Vagina (tissue), 2 donors: ENCODE data around the gene CDS2. TPM values are rescaled to one million over a fixed set of nuclear protein-coding genes. Genes with fewer than 3 reads are reported as not detected.

Source experiments
- DNase-seq, 2 donors: peaks; one replicate each; pipeline ENCODE4 v3.0.0-alpha.2; 2017; ENCODE audit errors: extremely low spot score in 2 of 2
- H3K27ac ChIP-seq: fragments of 200-600 bp; sonication (generic); one replicate; pipeline ENCODE4 v1.5.1; 2019
- H3K27me3 ChIP-seq: fragments of 200-600 bp; sonication (generic); one replicate; pipeline ENCODE4 v1.5.1; 2019
- H3K36me3 ChIP-seq, 2 donors: fragments of 200-600 bp; sonication (generic); one replicate each; pipeline ENCODE4 v1.5.1; 2017 to 2019
- H3K4me1 ChIP-seq: fragments of 200-600 bp; sonication (generic); one replicate; pipeline ENCODE4 v1.5.1; 2019
- H3K4me3 ChIP-seq, 2 donors: fragments of 200-600 bp; sonication (generic); 1 replicate in 1 of 2; 2 replicates in 1 of 2; pipeline ENCODE4 v1.5.1; 2016 to 2019
- H3K9me3 ChIP-seq: fragments of 200-600 bp; sonication (generic); one replicate; pipeline ENCODE4 v1.5.1; 2019
- CTCF ChIP-seq, 3 experiments: fragments of 450-650 bp in 2 of 3; fragments of 200-600 bp in 1 of 3; sonication (generic) in 1 of 3; IDR thresholded peaks; one replicate each; pipeline ENCODE4 v1.5.1; 2017 to 2019; ENCODE audit warnings: antibody characterized with exemption in 3 of 3, mild to moderate bottlenecking in 2 of 3, moderate library complexity in 2 of 3
- POLR2A ChIP-seq, 2 donors: fragments of 450-650 bp; IDR thresholded peaks; one replicate each; pipeline ENCODE4 v1.6.1; 2017; ENCODE audit warnings: antibody characterized with exemption in 2 of 2, mild to moderate bottlenecking in 2 of 2, moderate library complexity in 2 of 2
- POLR2AphosphoS5 ChIP-seq, 2 donors: sonication (generic); formaldehyde crosslinking; IDR thresholded peaks; one replicate each; pipeline ENCODE4 v1.9.0; 2017; ENCODE audit warnings: antibody characterized with exemption in 2 of 2, mild to moderate bottlenecking in 2 of 2, low read depth in 1 of 2; ENCODE audit not compliant: insufficient read depth in 1 of 2
- intact Hi-C: fragments of 100-400 bp; cut with DNase I; formaldehyde crosslinking; loops from one replicate; pipeline ENCODE4 v1.15.1; 2023
- total RNA-seq: library from RNA; depleted of rRNA; stranded (reverse); fragments of >200 nt; gene quantifications from one replicate; pipeline ENCODE4 v1.2.3, GENCODE V29; 2016

The CDS2 gene
- total RNA-seq, 1 donor from 2014 or later: 24.8 TPM

DNA sequence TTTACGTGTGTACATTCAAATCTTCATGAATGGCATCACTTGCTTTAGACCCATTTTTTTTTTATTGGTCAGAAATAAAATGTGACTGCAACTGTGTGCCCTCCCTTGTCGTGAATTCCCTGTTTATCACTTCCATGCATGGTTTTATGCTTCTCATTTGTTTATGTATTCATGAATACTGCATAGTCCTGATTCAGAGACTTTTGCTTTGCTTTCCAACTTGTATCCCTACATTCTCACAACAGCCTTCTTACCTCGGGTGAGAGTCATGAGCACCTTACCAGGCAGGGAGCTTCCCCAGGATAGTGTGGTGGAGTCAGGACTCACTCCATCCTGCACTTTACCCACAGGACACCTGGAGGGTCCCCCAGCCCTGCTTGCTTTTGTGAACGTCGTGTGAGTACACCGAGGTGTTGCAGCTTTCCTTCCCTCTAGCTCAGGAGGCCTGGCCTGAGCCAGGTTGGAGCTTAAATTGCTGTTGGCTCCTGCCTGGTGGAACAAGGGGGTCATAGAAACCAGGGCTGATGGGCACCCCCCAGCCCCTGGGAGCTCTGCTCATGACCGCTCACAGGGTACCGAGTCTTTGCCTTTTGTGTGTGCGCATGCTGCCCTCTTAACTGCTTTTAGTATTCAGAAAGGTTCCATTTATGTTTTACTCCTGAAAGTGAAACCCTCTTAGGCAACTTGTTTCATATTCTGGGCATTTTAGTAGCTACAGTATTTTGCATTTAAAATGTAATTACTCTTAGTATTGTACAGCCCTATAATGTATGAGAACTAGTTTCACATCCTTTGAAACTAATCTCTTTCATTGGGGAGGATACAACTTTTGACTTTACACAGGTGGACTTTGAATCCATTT, 66.0 kb downstream of the CDS2 start:
- no peak overlapping the region for H3K27ac ChIP-seq
- intact Hi-C loops: loop anchor here (2.0 kb wide), 1 partner anchor 66 kb away; the partner anchor contains the start of gene CDS2

DNA sequence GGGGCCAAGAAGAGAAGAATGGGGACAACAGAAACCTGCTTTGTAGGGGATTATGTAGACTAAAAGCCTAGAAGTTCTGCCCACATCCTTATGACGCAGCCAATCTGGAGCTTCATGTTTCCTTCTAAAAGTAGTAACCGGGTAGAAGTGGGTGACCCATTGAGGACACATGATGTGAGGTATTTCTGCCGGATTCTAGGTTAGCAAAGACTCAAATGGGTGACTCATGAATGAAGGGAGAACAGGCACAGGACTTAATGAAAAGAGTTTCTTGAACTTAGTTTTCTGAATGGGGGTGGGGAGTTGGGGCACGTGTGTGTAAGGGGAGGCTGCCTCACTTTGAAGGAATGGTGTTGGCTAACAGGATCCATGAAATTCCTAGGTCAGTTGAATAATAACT, 68.8 kb downstream of the CDS2 start:
- no peak for TF ChIP-seq CTCF (IDR thresholded peaks at IDR 0.05)
- no peak for TF ChIP-seq POLR2A (IDR thresholded peaks at IDR 0.05)
- no peak for TF ChIP-seq POLR2AphosphoS5 (IDR thresholded peaks at IDR 0.05; ENCODE audit: insufficient read depth in 1 of 2, low read depth in 1 of 2)
- Histone ChIP-seq H3K36me3 (peaks cover 0 to 4% of the 10 kb centered on the region in 2 donors), H3K4me1 (peaks cover 9% of the 10 kb centered on the region), H3K27me3 (no peaks in the 10 kb centered on the region), H3K9me3 (no peaks in the 10 kb centered on the region), H3K4me3 (no peak overlapping the region), H3K27ac (no peak overlapping the region)
- intact Hi-C loops: no loop called here
- DNase-seq: no peak

More for the DNA sequence above, 66.0 kb downstream of the CDS2 start:
- TF ChIP-seq CTCF (IDR thresholded peaks at IDR 0.05): no peak
- no peak for TF ChIP-seq POLR2A (IDR thresholded peaks at IDR 0.05)
- no peaks in the 10 kb centered on the region for H3K9me3 ChIP-seq
- DNase-seq: no peak
- H3K4me3 ChIP-seq: no peak overlapping the region
- no peaks in the 10 kb centered on the region for H3K27me3 ChIP-seq
- peaks cover 7 to 30% of the 10 kb centered on the region in 2 donors for H3K36me3 ChIP-seq
- H3K4me1 ChIP-seq: peaks cover 9% of the 10 kb centered on the region

DNA sequence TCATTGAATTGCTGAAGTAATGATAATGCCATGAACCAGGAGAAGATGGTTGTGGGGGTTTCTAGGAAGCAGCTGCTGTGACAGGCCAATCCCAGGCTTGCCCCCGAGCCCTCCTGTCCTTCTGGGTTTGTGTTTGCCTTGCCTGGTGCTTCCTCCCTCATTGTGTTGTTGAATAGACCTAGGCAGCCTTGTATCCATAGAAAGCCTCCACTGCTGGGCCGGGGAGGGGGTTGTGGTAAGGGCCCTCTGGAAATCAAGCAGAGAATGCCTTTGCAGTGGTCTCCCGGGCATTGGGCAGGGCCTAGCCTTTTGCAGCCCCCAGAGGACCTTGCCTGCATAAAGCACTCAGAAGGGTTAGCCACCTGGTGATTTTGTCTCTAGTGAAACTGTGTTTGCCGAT, 69.3 kb downstream of the CDS2 start:
- TF ChIP-seq CTCF (IDR thresholded peaks at IDR 0.05) (no peak), POLR2A (IDR thresholded peaks at IDR 0.05) (no peak), POLR2AphosphoS5 (IDR thresholded peaks at IDR 0.05; ENCODE audit: insufficient read depth in 1 of 2, low read depth in 1 of 2) (no peak)
- peaks cover 9% of the 10 kb centered on the region for H3K4me1 ChIP-seq

GRCh38 chr20:5197270-5197827, 70.5 kb downstream of the CDS2 start:
- Histone ChIP-seq H3K9me3 (no peaks in the 10 kb centered on the region), H3K36me3 (no peaks in the 10 kb centered on the region), H3K27ac (no peak overlapping the region), H3K4me3 (no peak overlapping the region), H3K4me1 (no peaks in the 10 kb centered on the region), H3K27me3 (no peaks in the 10 kb centered on the region)
- intact Hi-C loops: no loop called here
- TF ChIP-seq CTCF (IDR thresholded peaks at IDR 0.05) (no peak), POLR2AphosphoS5 (IDR thresholded peaks at IDR 0.05; ENCODE audit: insufficient read depth in 1 of 2, low read depth in 1 of 2) (no peak), POLR2A (IDR thresholded peaks at IDR 0.05) (no peak)
- DNase-seq: no peak

More for the DNA sequence above, 69.3 kb downstream of the CDS2 start:
- H3K36me3 ChIP-seq: peaks cover 0 to 4% of the 10 kb centered on the region in 2 donors
- no peaks in the 10 kb centered on the region for H3K9me3 ChIP-seq
- no peak overlapping the region for H3K27ac ChIP-seq
- DNase-seq: no peak
- no peak overlapping the region for H3K4me3 ChIP-seq
- intact Hi-C loops: no loop called here
- H3K27me3 ChIP-seq: no peaks in the 10 kb centered on the region
